CD14-positive monocyte (primary cell): ENCODE data around the gene NRM. TPM values are rescaled to one million over a fixed set of nuclear protein-coding genes. Genes with fewer than 3 reads are reported as not detected.

Experiments
- DNase-seq, 3 donors: peaks; one replicate each; pipeline ENCODE4 v3.0.0-alpha.2; 2011 to 2022
- H2AFZ ChIP-seq: 2 replicates; pipeline ENCODE4 v1.6.0; 2012; ENCODE audit warnings: mild to moderate bottlenecking, low read depth, low read length, inconsistent platforms; ENCODE audit not compliant: insufficient read depth, poor library complexity, severe bottlenecking
- H3K27ac ChIP-seq, 2 donors: 1 replicate in 1 of 2; 2 replicates in 1 of 2; pipeline ENCODE4 v1.5.1; 2012 to 2013; ENCODE audit warnings: low read length in 2 of 2, control low read depth in 1 of 2, inconsistent platforms in 1 of 2, low read depth in 1 of 2, mild to moderate bottlenecking in 1 of 2
- H3K27me3 ChIP-seq, 2 donors: one replicate each; pipeline versions ENCODE4 v1.6.0 to v1.6.1; 2011 to 2013; ENCODE audit warnings: low read length in 2 of 2; ENCODE audit not compliant: control insufficient read depth in 2 of 2, insufficient read depth in 2 of 2
- H3K36me3 ChIP-seq, 2 donors: replicated peaks in 1 of 2; 1 replicate in 1 of 2; 2 replicates in 1 of 2; pipeline versions ENCODE4 v1.5.1 to v1.6.1; 2012 to 2013; ENCODE audit warnings: low read length in 2 of 2, control low read depth in 1 of 2, inconsistent platforms in 1 of 2, mild to moderate bottlenecking in 1 of 2; ENCODE audit not compliant: insufficient read depth in 2 of 2, control insufficient read depth in 1 of 2
- H3K4me1 ChIP-seq, 2 donors: 1 replicate in 1 of 2; 2 replicates in 1 of 2; pipeline versions ENCODE4 v1.5.1 to v1.6.1; 2012 to 2013; ENCODE audit warnings: low read length in 2 of 2, control low read depth in 1 of 2, inconsistent platforms in 1 of 2, mild to moderate bottlenecking in 1 of 2, moderate library complexity in 1 of 2; ENCODE audit not compliant: insufficient read depth in 2 of 2, control insufficient read depth in 1 of 2
- H3K4me2 ChIP-seq: replicated peaks from 2 replicates; pipeline ENCODE3; 2012; ENCODE audit warnings: low read length, moderate library complexity, mild to moderate bottlenecking; ENCODE audit not compliant: poor library complexity, severe bottlenecking; ENCODE audit errors: extremely low read depth
- H3K4me3 ChIP-seq, 3 experiments: fragments of 200-600 bp in 1 of 3; sonication (generic) in 1 of 3; replicated peaks in 1 of 3; 1 replicate in 2 of 3; 2 replicates in 1 of 3; pipeline ENCODE4 v1.5.1; 2011 to 2013; ENCODE audit warnings: low read length in 3 of 3, mild to moderate bottlenecking in 3 of 3, control low read depth in 2 of 3, low read depth in 2 of 3, inconsistent platforms in 1 of 3, moderate library complexity in 1 of 3
- H3K79me2 ChIP-seq: 2 replicates; pipeline ENCODE4 v1.6.0; 2012; ENCODE audit warnings: mild to moderate bottlenecking, control low read depth, inconsistent platforms, low read length, moderate library complexity; ENCODE audit not compliant: insufficient read depth
- H3K9ac ChIP-seq: 2 replicates; pipeline ENCODE4 v1.6.0; 2017; ENCODE audit warnings: low read length, mild to moderate bottlenecking; ENCODE audit not compliant: insufficient read depth, poor library complexity, severe bottlenecking
- H3K9me3 ChIP-seq, 2 donors: replicated peaks in 1 of 2; 1 replicate in 1 of 2; 2 replicates in 1 of 2; pipeline versions ENCODE4 v1.5.1 to v1.6.1; 2012 to 2013; ENCODE audit warnings: low read length in 2 of 2, control low read depth in 1 of 2; ENCODE audit not compliant: control insufficient read depth in 1 of 2, insufficient read depth in 1 of 2
- H4K20me1 ChIP-seq: 2 replicates; pipeline ENCODE4 v1.6.0; 2012; ENCODE audit warnings: mild to moderate bottlenecking, low read length, control low read depth, moderate library complexity; ENCODE audit not compliant: insufficient read depth
- H3K27ac Mint-ChIP-seq, 7 donors: one replicate each; pipeline ENCODE4 v1.8.0; 2020; ENCODE audit warnings: mild to moderate bottlenecking in 7 of 7, mixed read lengths in 7 of 7, moderate library complexity in 6 of 7, inconsistent platforms in 2 of 7
- H3K27me3 Mint-ChIP-seq, 3 donors: one replicate each; pipeline ENCODE4 v1.8.0; 2021 to 2022; ENCODE audit warnings: low read depth in 3 of 3, mild to moderate bottlenecking in 3 of 3, mixed read lengths in 3 of 3, moderate library complexity in 3 of 3, inconsistent platforms in 1 of 3
- H3K36me3 Mint-ChIP-seq, 2 donors: one replicate each; pipeline ENCODE4 v1.8.0; 2020; ENCODE audit warnings: mixed read lengths in 2 of 2, inconsistent platforms in 1 of 2, mild to moderate bottlenecking in 1 of 2
- H3K4me1 Mint-ChIP-seq: one replicate; pipeline ENCODE4 v1.8.0; 2020; ENCODE audit warnings: mild to moderate bottlenecking, mixed read lengths
- H3K4me3 Mint-ChIP-seq, 2 donors: one replicate each; pipeline ENCODE4 v1.8.0; 2020; ENCODE audit warnings: mild to moderate bottlenecking in 2 of 2, mixed read lengths in 2 of 2, moderate library complexity in 1 of 2
- H3K9me3 Mint-ChIP-seq, 7 donors: one replicate each; pipeline ENCODE4 v1.8.0; 2020 to 2022; ENCODE audit warnings: mixed read lengths in 7 of 7, mild to moderate bottlenecking in 6 of 7, moderate library complexity in 6 of 7, inconsistent platforms in 2 of 7
- CTCF ChIP-seq: fragments of 200-600 bp; IDR thresholded peaks from one replicate; pipeline ENCODE4 v1.8.0; 2022; ENCODE audit warnings: antibody characterized with exemption, mild to moderate bottlenecking
- WGBS: methylation state at CpG from one replicate; pipeline ENCODE4 v1.1.5; 2013; ENCODE audit warnings: missing lambda C conversion rate; ENCODE audit not compliant: insufficient coverage; 5-methylcytosine and 5-hydroxymethylcytosine counted together
- intact Hi-C, 2 donors: fragments of 100-400 bp; cut with micrococcal nuclease; formaldehyde crosslinking; loops; one replicate each; pipeline versions ENCODE4 v1.15.0 to v1.15.1; 2023
- polyA plus RNA-seq, 3 donors: library from polyadenylated mRNA; depleted of rRNA in 1 of 3; unstranded in 2 of 3; stranded (reverse) in 1 of 3; fragments of 300-500 nt in 2 of 3; fragments of >200 nt in 1 of 3; fragmentation: Illumina TruSeq in 2 of 3; gene quantifications; 1 replicate in 2 of 3; 2 replicates in 1 of 3; pipeline ENCODE4 v1.2.3, GENCODE V29; 2012 to 2021

NRM gene
- polyA plus RNA-seq, 3 donors, result 25.9 to 36.0 (median 35.0) TPM

GRCh38 chr6:30687659-30688431 lies 2.9 kb downstream of the NRM start:
- Histone ChIP-seq H2AFZ (peak overlapping the region; percentile 43), H3K9me3 (no peaks in the 10 kb centered on the region), H3K4me1 (peaks cover 45 to 58% of the 10 kb centered on the region in 2 donors), H3K36me3 (no peaks in the 10 kb centered on the region), H3K4me3 (peak overlapping the region; percentile 96 to 100 (median 96)), H3K27me3 (no peaks in the 10 kb centered on the region), H3K79me2 (peaks cover 75% of the 10 kb centered on the region), H4K20me1 (peaks cover 32% of the 10 kb centered on the region), H3K9ac (peak overlapping the region; percentile 99), H3K27ac (peak overlapping the region; percentile 99), H3K4me2 (peak overlapping the region; percentile 100)
- intact Hi-C loops, result loop anchor here in 1 of 2 donors (2.0 kb wide), 1 partner anchor 33 kb away; the partner anchor contains the start of gene TUBB
- Mint-ChIP-seq H3K4me1 (peaks cover 51% of the 10 kb centered on the region), H3K4me3 (peak overlapping the region; percentile 94 to 99), H3K36me3 (peaks cover 12 to 25% of the 10 kb centered on the region in 2 donors), H3K9me3 (no peaks in the 10 kb centered on the region), H3K27ac (peak overlapping the region; percentile 93 to 99 (median 97)), H3K27me3 (peaks cover 0 to 4% (median 0%) of the 10 kb centered on the region in 3 donors)
- no peak for TF ChIP-seq CTCF
- DNase-seq, result no peak
- WGBS, result 15% methylated on average over 12 of the region's 22 CpGs

- under 1% methylated on average over 32 of the region's 52 CpGs for whole genome bisulfite sequencing
- peaks cover 48 to 65% of the 10 kb centered on the region in 2 donors for H3K4me1 ChIP-seq
- H3K27me3 ChIP-seq, result no peaks in the 10 kb centered on the region
- H3K9me3 ChIP-seq, result no peaks in the 10 kb centered on the region
- peak overlapping the region; percentile 99 for H3K9ac ChIP-seq
- peaks cover 39% of the 10 kb centered on the region for H4K20me1 ChIP-seq
- H3K27me3 Mint-ChIP-seq, result peaks cover 0 to 6% (median 0%) of the 10 kb centered on the region in 3 donors
- peak overlapping the region; percentile 93 to 99 (median 97) for H3K27ac Mint-ChIP-seq
- H2AFZ ChIP-seq, result peak overlapping the region; percentile 43
- no peaks in the 10 kb centered on the region for H3K36me3 ChIP-seq
- peak overlapping the region; percentile 96 to 100 (median 96) for H3K4me3 ChIP-seq
- peak overlapping the region; percentile 94 to 99 for H3K4me3 Mint-ChIP-seq
- H3K36me3 Mint-ChIP-seq, result peaks cover 17 to 29% of the 10 kb centered on the region in 2 donors
- H3K79me2 ChIP-seq, result peaks cover 83% of the 10 kb centered on the region
- H3K9me3 Mint-ChIP-seq, result no peaks in the 10 kb centered on the region
- peaks cover 55% of the 10 kb centered on the region for H3K4me1 Mint-ChIP-seq
- H3K27ac ChIP-seq, result peak overlapping the region; percentile 99
- TF ChIP-seq CTCF, result no peak
- H3K4me2 ChIP-seq, result peak overlapping the region; percentile 100
- intact Hi-C loops, result loop anchor here in 1 of 2 donors (2.0 kb wide), 1 partner anchor 34 kb away; the partner anchor contains the start of gene TUBB
- peak; percentile 91 to 98 (median 93) for DNase-seq
Measured at GRCh38 chr6:30686908-30687658, 3.7 kb downstream of the NRM start.
